Measurements from ENCODE around the gene CCDC102B. TPM values are rescaled to one million over a fixed set of nuclear protein-coding genes. Genes with fewer than 3 reads are reported as not detected.

The CCDC102B gene
- total RNA-seq, 1 experiment from 2014 or later = 2.1 TPM

GRCh38 chr18:69021211-69021805 is 223.4 kb downstream of the CCDC102B start:
- no peak for TF ChIP-seq CTCF (IDR thresholded peaks at IDR 0.05; ENCODE audit: unreplicated experiment)
- Mint-ChIP-seq H3K9me3 (ENCODE audit: low read depth, unreplicated experiment) (no peaks in the 10 kb centered on the region), H3K27me3 (ENCODE audit: unreplicated experiment) (no peaks in the 10 kb centered on the region), H3K4me1 (ENCODE audit: low read depth, unreplicated experiment) (no peaks in the 10 kb centered on the region), H3K36me3 (ENCODE audit: insufficient read depth, unreplicated experiment) (no peaks in the 10 kb centered on the region), H3K27ac (ENCODE audit: unreplicated experiment) (no peak overlapping the region), H3K4me3 (ENCODE audit: low read depth, unreplicated experiment) (no peak overlapping the region)
- no peak for DNase-seq
- intact Hi-C loops (cut with micrococcal nuclease; ENCODE audit: unreplicated experiment) = no loop called here
- CTCF ChIA-PET = no interaction called here
- BruUV-seq (replicated peaks) = no TSS peak

GRCh38 chr18:69022426-69022825 is 224.5 kb downstream of the CCDC102B start:
- Mint-ChIP-seq H3K27ac (ENCODE audit: unreplicated experiment) (no peak overlapping the region), H3K4me1 (ENCODE audit: low read depth, unreplicated experiment) (no peaks in the 10 kb centered on the region), H3K4me3 (ENCODE audit: low read depth, unreplicated experiment) (no peak overlapping the region), H3K36me3 (ENCODE audit: insufficient read depth, unreplicated experiment) (no peaks in the 10 kb centered on the region), H3K27me3 (ENCODE audit: unreplicated experiment) (no peaks in the 10 kb centered on the region), H3K9me3 (ENCODE audit: low read depth, unreplicated experiment) (no peaks in the 10 kb centered on the region)
- TF ChIP-seq CTCF (IDR thresholded peaks at IDR 0.05; ENCODE audit: unreplicated experiment) = no peak
- CTCF ChIA-PET = no interaction called here
- intact Hi-C loops (cut with micrococcal nuclease; ENCODE audit: unreplicated experiment) = no loop called here
- DNase-seq = no peak
- no TSS peak for BruUV-seq (replicated peaks)

GRCh38 chr18:69031571-69031970 is 233.7 kb downstream of the CCDC102B start:
- intact Hi-C loops (cut with micrococcal nuclease; ENCODE audit: unreplicated experiment) = no loop called here
- no peak for DNase-seq
- no peak overlapping the region for H3K4me3 Mint-ChIP-seq (ENCODE audit: low read depth, unreplicated experiment)
- no peak for TF ChIP-seq CTCF (IDR thresholded peaks at IDR 0.05; ENCODE audit: unreplicated experiment)
- no peak overlapping the region for H3K27ac Mint-ChIP-seq (ENCODE audit: unreplicated experiment)
- CTCF ChIA-PET = no interaction called here
- no peaks in the 10 kb centered on the region for H3K36me3 Mint-ChIP-seq (ENCODE audit: insufficient read depth, unreplicated experiment)
- H3K27me3 Mint-ChIP-seq (ENCODE audit: unreplicated experiment) = no peaks in the 10 kb centered on the region
- H3K4me1 Mint-ChIP-seq (ENCODE audit: low read depth, unreplicated experiment) = no peaks in the 10 kb centered on the region
- H3K9me3 Mint-ChIP-seq (ENCODE audit: low read depth, unreplicated experiment) = no peaks in the 10 kb centered on the region
- no TSS peak for BruUV-seq (replicated peaks)

GRCh38 chr18:69032009-69032408 is 234.1 kb downstream of the CCDC102B start:
- CTCF ChIA-PET = no interaction called here
- no peak for TF ChIP-seq CTCF (IDR thresholded peaks at IDR 0.05; ENCODE audit: unreplicated experiment)
- Mint-ChIP-seq H3K9me3 (ENCODE audit: low read depth, unreplicated experiment) (no peaks in the 10 kb centered on the region), H3K27ac (ENCODE audit: unreplicated experiment) (no peak overlapping the region), H3K27me3 (ENCODE audit: unreplicated experiment) (no peaks in the 10 kb centered on the region), H3K4me3 (ENCODE audit: low read depth, unreplicated experiment) (no peak overlapping the region), H3K36me3 (ENCODE audit: insufficient read depth, unreplicated experiment) (no peaks in the 10 kb centered on the region), H3K4me1 (ENCODE audit: low read depth, unreplicated experiment) (no peaks in the 10 kb centered on the region)
- DNase-seq = no peak
- no TSS peak for BruUV-seq (replicated peaks)
- intact Hi-C loops (cut with micrococcal nuclease; ENCODE audit: unreplicated experiment) = no loop called here

All from Calu3 (cell line).